PC-9 (cell line): ENCODE data around the gene ABHD5.

Experiments used
- EZH2 ChIP-seq: fragments of 200-600 bp; sonication (generic); IDR thresholded peaks from 2 replicates; pipeline ENCODE4 v1.8.0; 2017; ENCODE audit warnings: antibody characterized with exemption, low read depth
- TF ChIP-seq, protein P1 (sequence below): fragments of 200-600 bp; sonication (generic); conservative IDR thresholded peaks from 2 replicates; pipeline ENCODE4 v1.6.1; 2017; ENCODE audit warnings: mixed run types, antibody characterized with exemption, mild to moderate bottlenecking, moderate library complexity

- TF ChIP-seq EZH2 = no peak
- TF ChIP-seq, protein P1, sequence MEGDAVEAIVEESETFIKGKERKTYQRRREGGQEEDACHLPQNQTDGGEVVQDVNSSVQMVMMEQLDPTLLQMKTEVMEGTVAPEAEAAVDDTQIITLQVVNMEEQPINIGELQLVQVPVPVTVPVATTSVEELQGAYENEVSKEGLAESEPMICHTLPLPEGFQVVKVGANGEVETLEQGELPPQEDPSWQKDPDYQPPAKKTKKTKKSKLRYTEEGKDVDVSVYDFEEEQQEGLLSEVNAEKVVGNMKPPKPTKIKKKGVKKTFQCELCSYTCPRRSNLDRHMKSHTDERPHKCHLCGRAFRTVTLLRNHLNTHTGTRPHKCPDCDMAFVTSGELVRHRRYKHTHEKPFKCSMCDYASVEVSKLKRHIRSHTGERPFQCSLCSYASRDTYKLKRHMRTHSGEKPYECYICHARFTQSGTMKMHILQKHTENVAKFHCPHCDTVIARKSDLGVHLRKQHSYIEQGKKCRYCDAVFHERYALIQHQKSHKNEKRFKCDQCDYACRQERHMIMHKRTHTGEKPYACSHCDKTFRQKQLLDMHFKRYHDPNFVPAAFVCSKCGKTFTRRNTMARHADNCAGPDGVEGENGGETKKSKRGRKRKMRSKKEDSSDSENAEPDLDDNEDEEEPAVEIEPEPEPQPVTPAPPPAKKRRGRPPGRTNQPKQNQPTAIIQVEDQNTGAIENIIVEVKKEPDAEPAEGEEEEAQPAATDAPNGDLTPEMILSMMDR = no peak
Measured at GRCh38 chr3:43764471-43764870, 73.7 kb downstream of the ABHD5 start.
